ENCODE data around the gene ZNF396. TPM values are rescaled to one million over a fixed set of nuclear protein-coding genes. Genes with fewer than 3 reads are reported as not detected.

Gene ZNF396
- total and polyA plus RNA-seq, 7 experiments from 2014 or later: 0.11 to 8.2 (median 1.0) TPM

- Histone ChIP-seq H3K27ac (ENCODE audit: low read depth, low read length) (no peak overlapping the region), H3K4me3 (ENCODE audit: low read length) (no peak overlapping the region), H3K9me3 (ENCODE audit: control insufficient read depth in 2 of 3, low read length in 3 of 3) (no peaks in the 10 kb centered on the region), H3K36me3 (ENCODE audit: control insufficient read depth in 2 of 3, insufficient read depth in 3 of 3, low read length in 3 of 3) (peaks cover 13 to 73% (median 22%) of the 10 kb centered on the region in 3 experiments), H3K4me1 (ENCODE audit: control insufficient read depth in 2 of 2, insufficient read depth in 2 of 2, low read length in 2 of 2) (peaks cover 6 to 7% of the 10 kb centered on the region in 2 donors), H3K27me3 (ENCODE audit: control insufficient read depth in 2 of 2, insufficient read depth in 2 of 2, low read length in 2 of 2) (no peaks in the 10 kb centered on the region)
- H3K27me3 Mint-ChIP-seq: no peaks in the 10 kb centered on the region
- intact Hi-C loops (cut with micrococcal nuclease): no loop called here
- no peaks in the 10 kb centered on the region for H3K9me3 Mint-ChIP-seq
- no peak for ATAC-seq
- H3K36me3 Mint-ChIP-seq: peaks cover 3 to 81% (median 64%) of the 10 kb centered on the region in 5 donors
- CTCF ChIA-PET: no interaction called here
- H3K27ac Mint-ChIP-seq: peak overlapping the region in 3 of 9 donors; percentile 20 to 49 (median 23)
- POLR2A ChIA-PET: interaction anchor here (1.4 kb wide), 1 partner anchor 37 kb away, joined by 3 read pairs; no protein-coding TSS in a partner anchor
- H3K4me1 Mint-ChIP-seq: peaks cover 25 to 87% (median 76%) of the 10 kb centered on the region in 7 donors
- no peak for DNase-seq
- H3K4me3 Mint-ChIP-seq: no peak overlapping the region
These were observed 39.9 kb downstream of the ZNF396 start for GRCh38 chr18:35337286-35337685.

DNA sequence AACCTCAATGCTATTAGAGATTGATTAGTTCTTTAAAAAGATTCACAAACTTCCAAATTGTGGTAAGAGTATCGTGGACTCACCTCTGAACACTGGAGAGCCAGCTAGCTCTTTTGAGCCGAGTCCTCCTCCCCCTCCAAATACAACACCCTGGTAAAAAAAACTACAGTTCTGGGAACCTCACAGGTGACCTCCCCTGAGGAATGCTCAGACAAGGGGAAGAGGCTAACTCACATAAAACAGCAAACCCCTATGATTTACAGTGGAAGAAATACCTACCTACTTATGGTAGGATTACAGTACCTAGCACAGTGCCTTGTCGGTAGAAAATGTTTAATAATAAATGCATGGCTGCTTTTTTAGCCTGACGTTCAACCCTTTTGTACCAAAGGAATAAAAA, 41.3 kb downstream of the ZNF396 start:
- DNase-seq (no peak), ATAC-seq (no peak)
- Histone ChIP-seq H3K27me3 (ENCODE audit: control insufficient read depth in 2 of 2, insufficient read depth in 2 of 2, low read length in 2 of 2) (no peaks in the 10 kb centered on the region), H3K4me3 (ENCODE audit: low read length) (no peak overlapping the region), H3K36me3 (ENCODE audit: control insufficient read depth in 2 of 3, insufficient read depth in 3 of 3, low read length in 3 of 3) (peaks cover 13 to 80% (median 27%) of the 10 kb centered on the region in 3 experiments), H3K9me3 (ENCODE audit: control insufficient read depth in 2 of 3, low read length in 3 of 3) (no peaks in the 10 kb centered on the region), H3K4me1 (ENCODE audit: control insufficient read depth in 2 of 2, insufficient read depth in 2 of 2, low read length in 2 of 2) (peaks cover under 1 to 4% of the 10 kb centered on the region in 2 donors), H3K27ac (ENCODE audit: low read depth, low read length) (no peak overlapping the region)
- ChIA-PET POLR2A (interaction anchor here (1.4 kb wide), 1 partner anchor 8 kb away, joined by 4 read pairs; the partner anchor contains the start of gene ZNF24), CTCF (no interaction called here)
- intact Hi-C loops (cut with micrococcal nuclease): no loop called here
- peaks cover 3 to 82% (median 64%) of the 10 kb centered on the region in 5 donors for H3K36me3 Mint-ChIP-seq
- no peaks in the 10 kb centered on the region for H3K27me3 Mint-ChIP-seq
- H3K4me3 Mint-ChIP-seq: no peak overlapping the region
- peaks cover 25 to 76% (median 66%) of the 10 kb centered on the region in 7 donors for H3K4me1 Mint-ChIP-seq
- H3K27ac Mint-ChIP-seq: peak overlapping the region in 4 of 9 donors; percentile 24 to 73 (median 37)
- no peaks in the 10 kb centered on the region for H3K9me3 Mint-ChIP-seq

GRCh38 chr18:35334821-35335220, 42.3 kb downstream of the ZNF396 start:
- ChIA-PET POLR2A (interaction anchor here (1.4 kb wide), 1 partner anchor 9 kb away, joined by 4 read pairs; the partner anchor contains the start of gene ZNF24), CTCF (no interaction called here)
- Mint-ChIP-seq H3K27ac (peak overlapping the region in 5 of 9 donors; percentile 12 to 69 (median 44)), H3K4me3 (no peak overlapping the region), H3K27me3 (no peaks in the 10 kb centered on the region), H3K36me3 (peaks cover 3 to 74% (median 61%) of the 10 kb centered on the region in 5 donors), H3K4me1 (peaks cover 16 to 66% (median 56%) of the 10 kb centered on the region in 7 donors), H3K9me3 (no peaks in the 10 kb centered on the region)
- no peaks in the 10 kb centered on the region for H3K9me3 ChIP-seq (ENCODE audit: control insufficient read depth in 2 of 3, low read length in 3 of 3)
- peaks cover 13 to 73% (median 27%) of the 10 kb centered on the region in 3 experiments for H3K36me3 ChIP-seq (ENCODE audit: control insufficient read depth in 2 of 3, insufficient read depth in 3 of 3, low read length in 3 of 3)
- peaks cover 0 to 3% of the 10 kb centered on the region in 2 donors for H3K4me1 ChIP-seq (ENCODE audit: control insufficient read depth in 2 of 2, insufficient read depth in 2 of 2, low read length in 2 of 2)
- no peaks in the 10 kb centered on the region for H3K27me3 ChIP-seq (ENCODE audit: control insufficient read depth in 2 of 2, insufficient read depth in 2 of 2, low read length in 2 of 2)
- no peak overlapping the region for H3K27ac ChIP-seq (ENCODE audit: low read depth, low read length)
- DNase-seq (no peak), ATAC-seq (no peak)
- intact Hi-C loops (cut with micrococcal nuclease): no loop called here
- H3K4me3 ChIP-seq (ENCODE audit: low read length): no peak overlapping the region

- H3K27ac ChIP-seq (ENCODE audit: low read depth, low read length): no peak overlapping the region
- peak overlapping the region in 1 of 9 donors; percentile 12 for H3K27ac Mint-ChIP-seq
- no peaks in the 10 kb centered on the region for H3K9me3 ChIP-seq (ENCODE audit: control insufficient read depth in 2 of 3, low read length in 3 of 3)
- H3K36me3 ChIP-seq (ENCODE audit: control insufficient read depth in 2 of 3, insufficient read depth in 3 of 3, low read length in 3 of 3): peaks cover 13 to 67% (median 24%) of the 10 kb centered on the region in 3 experiments
- ChIA-PET CTCF (no interaction called here), POLR2A (interaction anchor here (1.4 kb wide), 1 partner anchor 10 kb away, joined by 4 read pairs; the partner anchor contains the start of gene ZNF24)
- H3K4me3 Mint-ChIP-seq: no peak overlapping the region
- no peaks in the 10 kb centered on the region for H3K27me3 ChIP-seq (ENCODE audit: control insufficient read depth in 2 of 2, insufficient read depth in 2 of 2, low read length in 2 of 2)
- intact Hi-C loops (cut with micrococcal nuclease): no loop called here
- no peaks in the 10 kb centered on the region for H3K9me3 Mint-ChIP-seq
- no peak overlapping the region for H3K4me3 ChIP-seq (ENCODE audit: low read length)
- H3K27me3 Mint-ChIP-seq: no peaks in the 10 kb centered on the region
- ATAC-seq (no peak), DNase-seq (no peak)
- H3K36me3 Mint-ChIP-seq: peaks cover 3 to 68% (median 55%) of the 10 kb centered on the region in 5 donors
- peaks cover 0 to 3% of the 10 kb centered on the region in 2 donors for H3K4me1 ChIP-seq (ENCODE audit: control insufficient read depth in 2 of 2, insufficient read depth in 2 of 2, low read length in 2 of 2)
- peaks cover 10 to 60% (median 50%) of the 10 kb centered on the region in 7 donors for H3K4me1 Mint-ChIP-seq
These were observed 42.9 kb downstream of the ZNF396 start for GRCh38 chr18:35334212-35334611.

GRCh38 chr18:35331367-35332087, 45.6 kb downstream of the ZNF396 start:
- POLR2A ChIA-PET: no interaction called here

GRCh38 chr18:35328868-35329267, 48.3 kb downstream of the ZNF396 start:
- no peak overlapping the region for H3K27ac ChIP-seq (ENCODE audit: low read depth, low read length)
- H3K9me3 Mint-ChIP-seq: peaks cover 0 to 5% (median 0%) of the 10 kb centered on the region in 11 donors
- CTCF ChIA-PET: no interaction called here
- H3K27ac Mint-ChIP-seq: no peak overlapping the region
- H3K27me3 ChIP-seq (ENCODE audit: control insufficient read depth in 2 of 2, insufficient read depth in 2 of 2, low read length in 2 of 2): no peaks in the 10 kb centered on the region
- H3K27me3 Mint-ChIP-seq: no peaks in the 10 kb centered on the region
- no peaks in the 10 kb centered on the region for H3K9me3 ChIP-seq (ENCODE audit: control insufficient read depth in 2 of 3, low read length in 3 of 3)
- no peak for ATAC-seq
- no peak overlapping the region for H3K4me3 ChIP-seq (ENCODE audit: low read length)
- H3K4me1 ChIP-seq (ENCODE audit: control insufficient read depth in 2 of 2, insufficient read depth in 2 of 2, low read length in 2 of 2): peaks cover 0 to 3% of the 10 kb centered on the region in 2 donors
- no peak for DNase-seq
- H3K4me3 Mint-ChIP-seq: no peak overlapping the region
- POLR2A ChIA-PET: no interaction called here
- H3K36me3 Mint-ChIP-seq: peaks cover 0 to 25% (median 16%) of the 10 kb centered on the region in 5 donors
- peaks cover 0 to 10% (median 7%) of the 10 kb centered on the region in 7 donors for H3K4me1 Mint-ChIP-seq
- H3K36me3 ChIP-seq (ENCODE audit: control insufficient read depth in 2 of 3, insufficient read depth in 3 of 3, low read length in 3 of 3): peaks cover 0 to 23% (median 10%) of the 10 kb centered on the region in 3 experiments
- intact Hi-C loops (cut with micrococcal nuclease): no loop called here

More at GRCh38 chr18:35331367-35332087, 45.6 kb downstream of the ZNF396 start:
- DNase-seq (no peak), ATAC-seq (no peak)
- Mint-ChIP-seq H3K4me3 (no peak overlapping the region), H3K36me3 (peaks cover 0 to 42% (median 36%) of the 10 kb centered on the region in 5 donors), H3K27me3 (no peaks in the 10 kb centered on the region), H3K9me3 (peaks cover 0 to 5% (median 0%) of the 10 kb centered on the region in 11 donors), H3K4me1 (peaks cover 2 to 33% (median 24%) of the 10 kb centered on the region in 7 donors), H3K27ac (no peak overlapping the region)
- Histone ChIP-seq H3K4me3 (ENCODE audit: low read length) (no peak overlapping the region), H3K9me3 (ENCODE audit: control insufficient read depth in 2 of 3, low read length in 3 of 3) (no peaks in the 10 kb centered on the region), H3K4me1 (ENCODE audit: control insufficient read depth in 2 of 2, insufficient read depth in 2 of 2, low read length in 2 of 2) (peaks cover 0 to 3% of the 10 kb centered on the region in 2 donors), H3K36me3 (ENCODE audit: control insufficient read depth in 2 of 3, insufficient read depth in 3 of 3, low read length in 3 of 3) (peaks cover 10 to 41% (median 13%) of the 10 kb centered on the region in 3 experiments), H3K27ac (ENCODE audit: low read depth, low read length) (no peak overlapping the region), H3K27me3 (ENCODE audit: control insufficient read depth in 2 of 2, insufficient read depth in 2 of 2, low read length in 2 of 2) (no peaks in the 10 kb centered on the region)
- CTCF ChIA-PET: no interaction called here
- intact Hi-C loops (cut with micrococcal nuclease): no loop called here

All from naive thymus-derived CD4-positive, alpha-beta T cell (primary cell).